Stimulated activated CD8-positive, alpha-beta memory T cell treated with anti-CD3 and anti-CD28 coated beads, Interleukin-15, amount 100 ng/mL, for 48 hours (primary cell): Measurements from ENCODE around the gene IVD.

ENCODE experiments used
- DNase-seq, 2 donors: peaks; one replicate each; pipeline ENCODE4 v3.0.0-alpha.2; 2020; ENCODE audit warnings: low read depth in 2 of 2

IVD gene

DNA sequence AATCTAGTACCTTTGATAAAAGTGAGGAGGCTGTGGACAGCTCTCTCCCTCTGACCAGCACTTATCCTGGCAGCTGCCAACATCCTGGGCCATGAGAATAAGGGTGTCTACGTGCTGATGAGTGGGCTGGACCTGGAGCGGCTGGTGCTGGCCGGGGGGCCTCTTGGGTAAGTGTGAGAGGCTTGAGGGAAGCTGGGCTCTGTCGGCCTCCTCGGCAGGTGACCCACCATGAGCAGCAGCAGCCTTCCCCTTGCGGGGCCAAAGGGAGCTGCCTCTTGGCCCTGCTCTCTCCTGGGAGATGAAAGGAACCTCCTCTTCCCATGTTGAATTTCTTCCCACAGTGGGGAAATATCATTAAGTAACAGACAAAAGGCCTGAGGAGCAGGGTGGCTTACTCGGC, 9.2 kb downstream of the IVD start:
- no peak for DNase-seq

DNA sequence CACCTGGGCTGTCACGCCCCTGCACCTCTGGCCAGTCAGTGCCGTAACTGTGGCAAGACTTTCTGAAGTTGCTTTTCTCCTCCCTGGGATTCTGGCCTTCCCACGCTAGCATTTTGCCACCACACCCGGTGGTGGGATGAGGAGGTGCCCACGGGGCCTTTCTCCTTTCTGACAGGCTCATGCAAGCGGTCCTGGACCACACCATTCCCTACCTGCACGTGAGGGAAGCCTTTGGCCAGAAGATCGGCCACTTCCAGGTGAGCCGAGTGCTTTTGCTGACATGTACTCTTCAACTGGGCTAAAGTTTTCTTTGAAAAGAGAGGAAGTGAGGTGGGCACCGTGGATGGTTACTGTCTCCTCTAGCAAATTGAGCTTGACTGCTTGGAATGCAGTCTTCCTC, 9.6 kb downstream of the IVD start:
- DNase-seq, result no peak

DNA sequence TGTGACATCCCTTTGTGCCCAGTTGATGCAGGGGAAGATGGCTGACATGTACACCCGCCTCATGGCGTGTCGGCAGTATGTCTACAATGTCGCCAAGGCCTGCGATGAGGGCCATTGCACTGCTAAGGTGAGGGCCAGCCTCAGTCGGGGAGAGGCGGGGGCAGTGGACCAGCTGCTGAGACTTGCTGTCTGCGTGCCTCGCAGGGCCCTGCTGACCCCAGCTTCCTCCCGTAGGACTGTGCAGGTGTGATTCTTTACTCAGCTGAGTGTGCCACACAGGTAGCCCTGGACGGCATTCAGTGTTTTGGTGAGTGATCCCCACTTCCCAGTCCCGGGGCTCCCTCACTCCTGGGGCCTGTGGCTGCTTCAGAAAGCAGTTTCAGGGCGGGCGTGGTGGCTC, 10.5 kb downstream of the IVD start:
- no peak for DNase-seq

DNA sequence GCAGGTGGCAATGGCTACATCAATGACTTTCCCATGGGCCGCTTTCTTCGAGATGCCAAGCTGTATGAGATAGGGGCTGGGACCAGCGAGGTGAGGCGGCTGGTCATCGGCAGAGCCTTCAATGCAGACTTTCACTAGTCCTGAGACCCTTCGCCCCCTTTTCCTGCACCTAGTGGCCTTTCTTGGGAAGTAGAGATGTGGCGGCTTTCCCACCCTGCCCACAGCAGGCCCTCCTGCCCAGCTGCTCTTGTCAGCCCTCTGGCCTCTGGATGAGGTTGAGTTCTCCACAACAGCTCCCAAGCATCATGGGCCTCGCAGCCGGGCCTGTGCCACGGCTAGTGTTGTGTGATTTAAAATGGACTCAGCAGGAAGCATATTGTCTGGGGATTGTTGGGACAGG, 12.5 kb downstream of the IVD start:
- DNase-seq, result no peak

DNA sequence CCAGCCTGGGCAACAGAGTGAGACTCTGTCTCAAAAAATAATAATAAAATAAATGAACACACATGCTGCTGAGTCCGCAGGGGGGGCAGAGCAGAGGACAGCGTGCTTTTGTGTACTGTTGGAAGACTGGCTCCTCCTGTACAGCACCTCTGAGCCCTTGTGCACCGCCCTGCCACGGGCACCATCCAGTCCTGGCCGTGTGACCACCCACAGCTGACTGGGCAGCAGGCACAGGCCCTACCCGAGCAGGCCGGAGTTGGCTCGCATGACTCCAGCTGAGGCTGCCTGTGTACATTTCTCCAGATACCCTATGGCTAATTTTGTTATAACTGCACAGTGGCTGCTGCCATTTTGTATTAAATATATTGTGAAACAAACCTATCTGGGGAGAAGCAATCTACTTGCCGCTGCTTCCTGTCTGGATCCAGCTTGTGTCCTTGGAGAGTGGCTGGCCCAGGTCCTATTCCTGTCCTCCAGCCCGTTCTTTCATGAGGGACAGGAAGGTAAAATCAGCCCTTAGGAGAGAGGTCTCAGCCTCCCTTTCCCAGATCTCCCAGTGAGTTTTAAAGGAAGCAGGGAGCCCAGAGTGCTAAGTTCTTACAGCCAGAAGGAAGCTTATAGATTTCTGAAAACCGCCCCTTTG, 14.6 kb downstream of the IVD start:
- DNase-seq, result no peak

DNA sequence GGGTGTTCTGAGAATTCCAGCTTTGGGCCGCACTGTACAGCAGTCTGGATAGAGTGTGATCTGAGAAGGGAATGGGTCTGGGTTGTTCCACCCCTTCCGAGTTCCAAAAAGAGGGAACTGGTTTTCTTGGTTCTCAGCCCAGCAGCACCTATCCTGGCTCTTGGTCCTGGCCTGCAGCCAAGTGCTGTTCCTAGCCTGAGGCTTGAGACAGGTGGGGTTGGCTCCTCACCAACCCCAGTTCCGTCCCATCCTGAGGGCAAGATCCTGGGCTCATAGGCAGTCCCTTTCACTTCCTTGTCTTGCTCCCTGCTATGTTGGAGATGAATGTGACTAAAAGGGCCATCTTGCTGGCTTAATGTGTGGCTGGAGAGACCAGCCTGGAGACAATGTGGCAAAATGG, 15.2 kb downstream of the IVD start:
- no peak for DNase-seq

DNA sequence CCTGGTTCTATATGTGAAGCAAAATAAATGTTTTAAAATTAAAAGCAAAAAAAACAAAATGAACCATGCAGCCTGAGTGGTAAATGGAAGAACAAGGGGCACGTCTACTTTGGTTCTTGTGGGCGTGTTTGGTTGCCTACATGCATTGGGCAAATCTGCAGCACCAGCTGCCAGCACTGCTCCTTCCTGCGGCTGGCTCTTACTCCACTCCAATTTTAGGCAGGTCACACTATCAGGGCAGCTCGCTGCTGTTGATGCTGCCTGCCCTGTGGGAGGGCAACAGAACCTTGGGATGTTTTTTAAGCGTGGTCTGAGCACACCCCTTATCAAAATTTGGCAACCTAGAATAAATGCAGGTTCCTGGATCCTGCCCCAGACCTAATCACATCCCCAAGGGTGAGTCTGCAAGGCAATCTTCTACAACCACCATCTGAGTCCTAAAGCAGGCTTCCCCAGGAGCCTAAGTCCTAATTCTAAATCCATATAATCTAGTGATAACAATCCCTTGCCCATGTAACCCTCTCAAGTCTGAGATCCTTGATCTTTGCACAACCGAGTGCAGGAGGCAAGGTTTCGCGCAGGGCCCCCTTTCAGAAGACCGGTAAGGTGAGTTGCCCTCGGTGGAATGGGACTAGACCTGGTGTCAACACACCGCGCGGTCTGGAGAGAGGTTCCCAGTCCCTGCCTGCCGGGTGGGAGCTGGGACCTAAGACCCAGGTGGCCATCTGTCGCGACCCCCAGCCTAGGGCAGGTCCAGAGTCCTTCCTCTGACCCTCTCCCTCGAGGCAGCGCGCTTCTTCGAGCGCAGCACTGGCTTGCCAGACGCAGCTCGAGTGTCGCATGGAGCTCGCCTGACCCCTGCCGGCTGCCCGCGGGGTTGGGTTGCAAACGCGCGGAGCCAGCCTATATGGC, 15.9 kb downstream of the IVD start:
- DNase-seq, result peak; percentile 59 to 68

DNA sequence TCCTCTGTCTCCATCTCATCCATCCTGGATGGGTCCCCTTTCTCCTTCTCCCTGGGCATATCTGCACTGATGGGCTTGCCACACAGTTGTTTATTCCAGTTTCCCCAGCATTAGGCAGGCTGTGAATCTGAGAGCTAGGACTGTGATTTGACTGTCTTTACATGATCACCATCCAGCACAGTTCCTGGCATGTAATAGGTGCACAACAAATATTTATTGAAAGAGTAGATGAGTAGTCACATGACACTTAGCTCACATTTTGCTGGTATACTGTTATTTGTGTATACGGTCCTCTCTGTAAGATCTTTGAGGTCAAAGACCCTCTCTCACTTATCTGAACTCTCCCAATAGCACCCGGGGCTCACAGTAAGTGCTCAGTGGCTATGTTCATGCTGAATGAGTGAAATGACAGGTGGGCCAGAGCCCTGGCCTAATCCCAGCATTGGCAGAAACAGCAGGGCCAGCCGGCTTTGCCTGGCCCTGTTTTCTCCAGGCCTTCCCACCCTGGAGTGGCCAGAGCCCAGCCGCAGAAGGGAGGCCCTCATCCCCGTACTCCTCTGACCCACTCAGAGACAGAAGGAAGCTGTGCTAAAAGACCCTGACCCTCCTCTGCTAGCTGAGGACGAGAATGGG, 19.0 kb downstream of the IVD start:
- no peak for DNase-seq

DNA sequence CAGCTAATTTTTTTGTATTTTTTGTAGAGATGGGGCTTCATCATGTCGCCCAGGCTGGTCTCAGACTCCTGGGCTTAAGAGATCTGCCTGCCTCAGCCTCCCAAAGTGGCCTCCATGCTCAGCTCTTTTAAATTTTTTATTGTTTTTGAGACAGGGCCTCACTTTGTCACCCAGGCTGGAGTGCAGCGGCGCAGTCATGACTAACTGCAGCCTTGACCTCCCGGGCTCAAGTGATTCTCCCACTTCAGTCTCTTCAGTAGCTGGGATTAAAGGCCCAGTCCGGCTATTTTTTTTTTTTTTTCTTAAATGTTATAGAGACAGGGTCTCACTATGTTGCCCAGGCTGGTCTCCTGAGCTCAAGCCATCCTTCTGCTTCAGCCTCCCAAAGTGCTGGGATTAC, 20.1 kb downstream of the IVD start:
- no peak for DNase-seq

DNA sequence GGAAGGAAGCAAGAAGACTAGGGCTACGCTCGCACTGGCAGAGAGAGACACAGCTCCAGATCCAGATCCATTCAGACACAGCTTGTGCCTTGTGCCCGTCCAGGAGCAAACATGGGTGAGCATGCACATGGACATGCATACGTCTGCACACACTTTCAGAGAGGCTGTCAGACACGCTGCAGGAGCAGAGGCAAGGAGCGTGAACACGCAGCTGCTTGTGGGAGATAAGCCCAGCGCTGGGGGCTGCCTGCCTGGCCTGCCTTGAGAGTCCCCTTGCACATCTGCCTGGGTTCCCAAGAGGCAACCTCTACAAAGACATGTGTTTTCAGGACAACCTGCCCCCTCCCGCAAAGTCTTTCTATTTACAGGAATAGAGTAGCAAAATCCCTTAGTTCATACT, 21.6 kb downstream of the IVD start:
- DNase-seq, result no peak

DNA sequence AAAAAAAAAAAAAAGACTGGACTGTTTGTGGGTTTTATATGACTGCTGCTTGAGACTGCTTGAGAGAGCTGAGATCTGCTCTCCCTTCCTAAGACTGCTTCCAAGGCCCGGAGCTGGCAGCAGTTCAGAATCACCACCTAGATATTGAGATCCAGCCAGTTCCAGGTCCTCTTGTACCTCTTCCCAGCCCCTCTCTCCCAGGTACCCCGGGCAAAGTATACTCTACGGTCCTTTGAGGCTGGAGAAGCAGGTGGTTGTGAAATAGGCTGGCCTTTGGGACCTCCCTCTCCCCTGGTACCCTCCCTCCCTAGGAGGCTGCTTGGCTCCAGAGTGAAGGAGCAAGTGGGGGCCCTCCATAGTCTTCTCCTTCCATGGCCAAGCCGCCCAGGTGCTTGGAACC, 22.6 kb downstream of the IVD start:
- DNase-seq, result no peak

DNA sequence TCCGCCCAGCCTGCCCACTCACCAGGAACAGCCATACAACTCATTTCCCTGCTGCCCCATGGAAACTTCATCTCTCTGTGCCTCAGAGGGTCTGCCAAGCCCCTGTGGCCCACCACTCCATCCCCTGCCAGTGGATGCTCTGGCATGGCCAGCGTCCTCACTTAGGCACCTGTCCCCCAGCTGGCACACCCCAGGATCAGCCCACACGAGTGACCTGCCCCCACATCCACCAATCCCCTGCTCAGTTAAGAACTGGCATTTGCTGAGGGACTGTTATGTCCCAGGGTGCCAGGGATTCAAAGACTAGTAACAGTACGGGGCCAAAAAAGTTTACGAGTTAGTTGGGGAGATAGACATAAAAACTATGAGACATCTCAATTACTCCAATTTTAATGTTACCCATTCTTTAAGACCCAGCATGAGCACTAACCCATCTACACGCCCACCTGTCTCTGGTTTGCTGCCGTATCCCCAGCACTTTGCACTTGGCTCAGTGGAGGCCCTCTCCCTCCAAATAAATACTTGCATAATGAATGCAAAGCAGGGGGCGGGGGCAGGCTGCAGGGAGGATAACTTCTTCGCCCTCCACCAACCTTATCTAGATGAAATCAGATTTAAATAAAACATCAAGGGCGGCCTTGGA, 23.6 kb downstream of the IVD start:
- no peak for DNase-seq

DNA sequence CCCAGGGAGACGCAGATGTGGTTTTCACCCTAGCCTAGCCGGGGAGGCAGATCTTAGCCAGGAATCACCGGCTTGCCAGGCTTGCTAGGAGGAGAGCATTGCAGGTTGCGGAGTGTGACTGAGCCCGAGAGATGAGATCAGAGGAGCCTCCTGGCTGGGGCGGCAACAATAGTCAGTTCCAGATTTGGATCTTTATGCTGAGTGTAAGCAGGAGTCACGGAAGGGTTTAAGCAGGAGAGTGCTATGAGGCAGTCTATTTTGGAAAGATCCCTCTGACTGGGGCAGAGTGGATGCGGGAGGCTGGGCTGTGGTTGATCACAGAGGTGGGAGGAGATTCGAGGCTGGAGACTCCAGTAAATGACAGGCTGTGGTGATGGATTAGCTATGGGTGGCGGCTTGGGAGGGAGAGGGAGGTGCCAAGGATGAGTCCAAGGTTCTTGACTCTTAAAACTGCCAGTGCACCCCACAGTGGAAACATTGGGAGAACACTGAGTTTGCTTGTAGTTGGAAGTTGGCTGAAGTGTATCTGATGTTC, 24.7 kb downstream of the IVD start:
- DNase-seq, result no peak

DNA sequence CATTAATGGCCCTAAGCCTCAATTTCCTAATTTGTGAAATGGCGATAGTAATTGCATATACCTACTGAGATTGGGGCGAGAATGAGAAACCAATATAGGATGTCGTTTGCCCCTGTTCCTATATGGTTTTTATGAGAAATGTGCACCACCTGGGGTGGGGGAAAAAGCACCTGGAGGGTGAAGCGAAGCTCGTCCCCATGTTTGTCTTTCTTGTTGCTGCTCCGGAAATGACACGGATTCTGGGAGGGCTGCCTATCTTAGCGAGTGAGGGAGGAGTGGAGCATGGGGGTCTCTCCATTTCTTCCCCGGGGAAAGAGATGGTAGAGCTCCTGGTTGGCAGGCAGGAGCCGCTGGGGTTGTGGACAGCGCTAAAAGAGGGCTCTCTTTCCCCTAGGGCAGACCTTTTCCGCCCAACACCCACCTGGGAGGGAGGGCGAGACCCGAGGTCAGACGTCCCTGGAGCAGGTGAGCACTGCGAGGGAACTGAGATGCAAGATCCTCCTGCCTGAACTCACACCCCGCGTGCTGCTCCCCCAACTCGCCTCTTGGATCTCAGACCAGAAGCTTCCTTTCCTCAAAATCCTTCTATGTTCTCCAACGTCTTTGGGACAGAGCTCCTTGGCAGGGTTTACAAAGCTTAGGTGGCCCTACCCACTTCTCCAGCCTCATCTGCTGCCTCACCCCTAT, 29.6 kb downstream of the IVD start:
- DNase-seq, result no peak

DNA sequence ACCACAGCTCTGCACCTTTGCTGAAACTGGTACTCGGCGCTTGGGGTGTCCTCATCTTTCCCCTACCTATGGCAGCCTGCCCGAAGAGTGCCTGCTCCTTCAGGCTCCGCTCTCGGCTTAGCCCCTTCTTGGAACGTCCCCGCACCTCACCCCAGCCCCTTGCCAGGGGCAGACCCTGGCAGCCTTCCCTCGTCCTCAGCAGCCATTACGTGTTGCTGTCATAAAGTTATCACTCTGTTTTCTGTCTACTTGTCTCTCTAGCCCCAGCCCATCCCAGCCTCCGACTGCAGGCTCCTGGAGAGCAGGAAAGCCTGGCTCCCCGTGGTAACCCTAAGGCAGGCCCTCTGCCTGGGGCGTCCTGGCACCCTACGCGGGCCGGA, 30.1 kb downstream of the IVD start:
- no peak for DNase-seq

DNA sequence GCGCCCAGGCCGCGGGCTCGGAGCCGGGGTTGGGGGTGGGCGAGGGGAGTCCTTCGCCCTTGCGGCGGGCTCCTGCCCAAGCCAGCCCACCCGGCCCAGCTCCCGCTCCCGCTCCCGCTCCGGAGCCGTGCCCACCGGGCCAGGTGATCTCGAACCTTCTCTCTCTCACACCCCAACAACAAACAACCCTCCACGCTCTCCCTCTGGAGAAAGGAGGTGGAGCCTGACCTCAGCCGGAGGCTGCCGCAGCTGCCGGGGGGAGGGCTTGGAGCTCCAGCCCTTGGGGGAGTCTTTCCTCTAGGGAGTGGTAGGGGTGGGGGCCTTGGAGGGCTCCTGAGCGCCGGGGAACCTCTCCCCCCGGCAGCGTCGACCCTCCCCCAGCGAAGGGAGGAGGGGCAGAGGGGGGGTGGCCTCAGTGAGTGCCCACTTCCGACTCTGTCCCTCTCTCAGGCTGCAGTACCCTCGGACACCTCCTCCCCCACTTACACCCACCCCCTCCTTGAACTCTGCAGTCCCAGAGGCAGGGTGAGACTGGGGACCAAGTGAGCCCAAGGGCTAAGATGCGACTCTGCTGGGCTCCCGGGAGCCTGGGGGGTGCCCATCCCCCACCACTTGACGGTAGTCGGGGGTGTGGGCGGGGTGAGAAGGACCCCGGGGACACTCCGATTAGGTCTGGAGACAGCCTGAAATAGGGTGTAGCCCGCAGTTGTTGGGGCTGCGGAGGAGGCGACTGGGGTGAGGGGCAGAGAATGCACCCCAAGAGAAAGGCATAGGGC, 30.7 kb downstream of the IVD start:
- DNase-seq, result no peak

DNA sequence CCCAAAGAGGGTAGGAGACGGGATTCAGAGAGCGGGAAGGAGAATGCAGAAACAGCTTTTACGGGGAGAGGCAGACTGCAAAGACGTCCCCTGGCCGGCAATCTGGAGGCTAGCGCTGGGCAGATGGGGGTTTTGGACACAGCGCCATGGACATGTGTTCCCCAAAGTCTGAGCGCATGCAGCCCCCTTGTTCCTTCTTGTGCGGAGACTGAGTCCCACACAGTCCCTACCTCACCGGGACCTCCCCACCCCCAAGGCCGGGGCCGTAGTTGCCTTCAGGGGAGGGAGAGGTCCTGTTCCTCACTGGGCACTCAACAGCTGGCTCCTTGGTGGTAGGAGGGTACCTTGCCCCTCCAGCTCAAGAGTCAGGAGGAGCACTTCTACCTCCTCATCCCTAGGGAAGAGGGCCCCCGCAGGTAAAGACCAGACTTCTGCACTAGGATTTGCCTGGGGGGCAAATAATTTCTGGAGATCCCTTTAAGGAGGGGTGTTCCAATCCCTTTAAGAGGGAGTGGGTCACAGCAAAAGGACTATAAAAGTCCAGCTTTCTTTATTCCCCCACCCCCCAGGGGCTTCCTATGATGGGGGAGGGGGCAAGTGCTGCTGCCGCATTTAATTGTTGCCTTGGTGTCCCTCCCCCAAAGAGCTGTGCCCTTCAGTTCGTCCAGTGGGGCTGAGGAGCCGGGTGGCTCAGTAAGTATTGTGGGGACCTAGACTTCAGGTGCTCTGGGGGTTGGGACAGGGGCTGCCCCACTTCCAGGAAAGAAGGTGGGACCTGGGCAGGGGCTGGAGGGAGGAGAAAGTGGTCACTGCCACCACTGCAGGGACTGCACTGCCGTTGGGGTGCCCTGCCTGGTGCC, 31.5 kb downstream of the IVD start:
- DNase-seq, result no peak

DNA sequence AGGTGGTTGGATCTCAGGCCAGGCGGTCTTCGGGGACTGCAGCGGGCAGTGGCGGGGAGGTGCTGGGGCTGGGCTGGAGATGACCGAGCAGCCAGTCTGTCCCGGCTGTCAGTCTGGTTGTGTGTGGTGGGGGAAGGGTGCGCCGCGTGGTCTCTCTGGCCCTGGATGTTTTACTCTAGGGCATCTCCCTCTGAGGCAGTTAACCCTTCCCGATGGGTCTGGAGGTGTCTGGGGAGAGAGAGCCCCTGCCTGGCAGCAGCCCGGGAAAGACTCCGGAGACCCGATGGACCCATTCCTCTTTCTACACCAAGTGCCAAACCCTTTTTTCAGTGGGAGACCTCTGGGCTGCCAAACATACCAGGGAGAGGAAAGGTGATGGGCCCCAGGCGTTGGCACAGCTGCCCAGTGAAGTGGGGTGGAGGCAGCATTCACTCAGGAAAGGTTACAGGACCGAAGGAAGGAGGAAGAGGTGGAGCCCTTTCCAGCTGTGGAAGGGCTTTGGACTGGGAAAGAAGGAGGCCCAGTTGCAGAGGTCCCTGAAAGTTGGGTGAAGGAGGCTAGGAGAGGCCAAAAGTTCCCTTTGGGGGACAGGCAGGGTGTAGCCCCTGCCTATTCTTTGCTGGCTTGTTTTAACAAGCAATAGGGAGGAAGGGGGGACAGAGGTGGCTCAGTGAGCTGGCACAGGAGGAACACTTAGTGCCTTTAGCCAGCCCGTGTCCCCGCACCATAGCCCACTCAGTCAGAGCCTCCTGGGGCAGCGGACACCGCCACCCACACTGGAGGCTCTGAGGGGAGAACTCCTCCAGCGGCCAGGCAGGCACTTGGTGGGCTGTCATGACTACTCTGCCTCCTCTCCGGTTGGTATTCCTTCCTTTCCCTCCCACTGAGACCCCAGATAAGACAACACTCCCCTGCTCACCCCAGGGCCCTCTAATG, 32.4 kb downstream of the IVD start:
- DNase-seq, result no peak

DNA sequence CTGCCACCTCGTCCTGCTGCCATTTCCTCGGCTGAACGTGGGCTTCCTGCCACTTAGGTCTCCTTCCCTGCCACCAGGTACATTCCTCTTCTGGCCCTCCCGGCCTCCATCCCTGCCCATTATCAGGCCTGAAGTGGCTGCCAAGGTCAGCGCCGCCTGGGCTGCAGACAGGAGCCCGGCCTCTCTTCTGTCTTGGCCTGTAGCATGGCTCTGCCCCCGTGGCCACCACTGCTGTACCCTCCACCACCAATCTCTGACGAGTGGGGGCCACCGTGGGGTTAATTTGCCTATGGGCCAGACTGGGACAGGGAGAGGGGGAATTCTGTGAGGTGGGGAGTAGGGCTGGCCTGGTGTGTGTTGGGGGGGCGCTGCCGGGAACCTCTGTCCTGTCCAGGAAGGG, 33.1 kb downstream of the IVD start:
- no peak for DNase-seq
